ENCODE results near the gene FOXJ2.
"Not testable (repeated sequence)": the region's sequence is repeated elsewhere in the genome, so short reads cannot be mapped to it uniquely, and the experiment has no call there.

The FOXJ2 gene

DNA sequence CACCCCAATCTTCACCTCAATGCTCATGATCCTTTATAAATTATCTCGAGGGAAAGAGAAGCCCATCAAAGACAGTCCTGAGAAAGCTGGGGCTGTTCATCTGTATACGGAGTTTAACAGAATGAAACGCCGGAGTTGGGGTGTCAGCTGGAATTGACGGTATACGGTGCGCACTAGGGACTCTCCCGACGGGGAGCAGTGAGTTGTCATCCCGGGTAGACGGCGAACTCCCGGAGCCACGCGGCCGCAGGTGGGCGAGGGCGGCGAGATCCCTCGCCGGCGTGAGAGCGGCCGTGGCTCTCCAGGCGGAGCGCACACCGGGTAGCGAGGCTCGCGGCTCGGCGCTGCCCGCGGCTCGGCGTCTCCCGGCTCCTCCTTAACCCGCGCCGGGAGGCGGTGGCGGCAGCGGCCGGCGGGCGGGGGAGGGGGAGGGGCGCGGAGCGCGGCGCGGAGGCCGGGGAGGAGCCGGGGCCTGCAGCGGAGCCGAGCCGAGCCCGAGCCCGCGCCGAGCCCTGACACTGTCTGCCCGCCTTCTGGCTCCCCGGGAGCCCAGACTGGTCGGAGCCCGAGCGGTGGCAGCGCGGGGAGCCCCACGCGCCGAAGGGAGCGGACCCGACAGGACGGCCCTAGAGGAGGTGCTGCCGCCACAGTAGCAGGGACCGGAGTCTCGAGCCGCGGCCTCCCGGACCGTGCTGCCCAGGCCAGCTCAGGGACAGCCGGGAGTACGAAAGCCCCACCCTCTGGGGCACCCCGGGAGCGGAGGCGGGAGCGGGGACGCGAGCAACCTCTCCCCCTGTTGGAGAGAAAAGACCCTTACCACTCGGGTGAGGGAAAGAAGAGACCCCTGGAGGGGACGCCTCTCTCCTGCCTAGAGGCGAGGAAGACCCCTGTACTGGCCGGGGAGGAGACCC is at the start of gene FOXJ2:
Gene FOXJ2 (plus strand): TSS at position 475 of the 911 bp plus-strand sequence. CDS start 7,117 bp downstream, outside the sequence.
- Histone ChIP-seq H3K36me3 (ENCODE audit: control insufficient read depth, insufficient read depth, low read length) (no peaks in the 10 kb centered on the region), H3K9me3 (ENCODE audit: control insufficient read depth, insufficient read depth, low read length) (no peaks in the 10 kb centered on the region), H3K4me3 (ENCODE audit: low read length) (peak within 1 kb of the TSS; percentile 65), H3K4me1 (ENCODE audit: control insufficient read depth, insufficient read depth, low read length) (peaks cover 4% of the 10 kb centered on the region; the same call in 1 of the 2 replicates), H3K27me3 (ENCODE audit: control insufficient read depth, insufficient read depth, low read length) (no peaks in the 10 kb centered on the region), H3K27ac (ENCODE audit: low read length) (no peak within 1 kb of the TSS)
- WGBS (ENCODE audit: insufficient coverage, insufficient read length) = no CpG with 5 or more reads among the region's 93 CpGs
- DNase-seq (ENCODE audit: low read depth, low spot score) = peak; percentile 16

DNA sequence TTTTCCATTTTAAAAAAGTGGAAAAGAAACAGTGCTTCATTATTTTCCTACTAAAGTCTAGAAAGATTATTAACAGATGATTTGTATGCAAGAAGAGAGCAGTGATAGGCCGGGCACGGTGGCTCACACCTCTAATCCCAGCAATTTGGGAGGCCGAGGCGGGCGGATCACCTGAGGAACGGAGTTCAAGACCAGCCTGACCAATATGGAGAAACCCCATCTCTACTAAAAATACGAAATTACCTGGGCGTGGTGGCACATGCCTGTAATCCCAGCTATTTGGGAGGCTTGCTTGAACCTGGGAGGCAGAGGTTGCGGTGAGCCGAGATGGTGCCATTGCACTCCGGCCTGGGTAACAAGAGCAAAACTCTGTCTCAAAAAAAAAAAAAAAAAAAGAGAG is 49.5 kb upstream of the FOXJ2 start:
- DNase-seq (ENCODE audit: low read depth, low spot score); H3K27ac ChIP-seq (ENCODE audit: low read length); H3K4me1 ChIP-seq (ENCODE audit: control insufficient read depth, insufficient read depth, low read length); H3K36me3 ChIP-seq (ENCODE audit: control insufficient read depth, insufficient read depth, low read length); H3K9me3 ChIP-seq (ENCODE audit: control insufficient read depth, insufficient read depth, low read length); H3K27me3 ChIP-seq (ENCODE audit: control insufficient read depth, insufficient read depth, low read length); H3K4me3 ChIP-seq (ENCODE audit: low read length): not testable (repeated sequence)
- WGBS (ENCODE audit: insufficient coverage, insufficient read length) = no CpG with 5 or more reads among the region's 11 CpGs

DNA sequence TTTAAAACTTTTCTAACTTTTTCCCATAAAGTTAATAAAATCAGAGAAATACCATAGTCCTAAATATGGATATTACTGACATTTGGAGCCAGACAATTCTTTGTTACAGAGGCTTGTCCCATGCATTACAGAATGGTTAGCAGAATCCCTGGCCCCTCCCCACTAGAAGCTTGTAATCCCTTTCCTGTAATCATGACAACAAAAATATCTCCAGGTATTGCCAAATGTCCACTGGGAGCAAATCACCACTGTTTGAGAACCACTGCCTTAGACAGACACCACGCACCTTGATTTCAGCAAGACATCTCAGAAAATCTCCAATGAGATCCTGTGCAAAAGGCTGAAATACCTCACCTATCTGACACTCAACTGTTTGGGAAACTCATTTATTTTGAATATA is 49.1 kb upstream of the FOXJ2 start:
- not testable (repeated sequence) for H3K27me3 ChIP-seq (ENCODE audit: control insufficient read depth, insufficient read depth, low read length); H3K4me3 ChIP-seq (ENCODE audit: low read length); H3K4me1 ChIP-seq (ENCODE audit: control insufficient read depth, insufficient read depth, low read length); H3K27ac ChIP-seq (ENCODE audit: low read length); H3K9me3 ChIP-seq (ENCODE audit: control insufficient read depth, insufficient read depth, low read length); H3K36me3 ChIP-seq (ENCODE audit: control insufficient read depth, insufficient read depth, low read length); DNase-seq (ENCODE audit: low read depth, low spot score)
- no CpG with 5 or more reads among the region's 1 CpG for WGBS (ENCODE audit: insufficient coverage, insufficient read length)

DNA sequence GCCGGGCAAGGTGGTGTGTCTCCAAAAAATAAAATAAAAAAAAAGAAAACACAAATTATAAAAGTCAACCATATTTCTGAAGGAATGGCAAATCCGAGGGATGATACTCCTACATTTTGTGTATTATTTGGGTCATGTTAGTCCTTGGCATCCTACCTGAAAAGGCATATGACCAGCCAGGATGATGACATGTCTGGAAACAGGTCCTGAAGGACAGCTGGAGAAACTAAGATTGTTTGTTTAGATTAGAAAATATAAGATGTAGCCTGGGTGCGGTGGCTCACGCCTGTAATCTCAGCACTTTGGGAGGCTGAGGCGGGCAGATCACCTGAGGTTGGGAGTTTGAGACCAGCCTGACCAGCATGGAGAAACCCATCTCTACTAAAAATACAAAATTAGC is 47.6 kb upstream of the FOXJ2 start:
- no peaks in the 10 kb centered on the region for H3K36me3 ChIP-seq (ENCODE audit: control insufficient read depth, insufficient read depth, low read length)
- no peak for DNase-seq (ENCODE audit: low read depth, low spot score)
- no peak overlapping the region for H3K27ac ChIP-seq (ENCODE audit: low read length)
- H3K27me3 ChIP-seq (ENCODE audit: control insufficient read depth, insufficient read depth, low read length) = no peaks in the 10 kb centered on the region
- H3K9me3 ChIP-seq (ENCODE audit: control insufficient read depth, insufficient read depth, low read length) = no peaks in the 10 kb centered on the region
- H3K4me3 ChIP-seq (ENCODE audit: low read length) = no peak overlapping the region
- H3K4me1 ChIP-seq (ENCODE audit: control insufficient read depth, insufficient read depth, low read length) = no peaks in the 10 kb centered on the region
- no CpG with 5 or more reads among the region's 5 CpGs for WGBS (ENCODE audit: insufficient coverage, insufficient read length)

DNA sequence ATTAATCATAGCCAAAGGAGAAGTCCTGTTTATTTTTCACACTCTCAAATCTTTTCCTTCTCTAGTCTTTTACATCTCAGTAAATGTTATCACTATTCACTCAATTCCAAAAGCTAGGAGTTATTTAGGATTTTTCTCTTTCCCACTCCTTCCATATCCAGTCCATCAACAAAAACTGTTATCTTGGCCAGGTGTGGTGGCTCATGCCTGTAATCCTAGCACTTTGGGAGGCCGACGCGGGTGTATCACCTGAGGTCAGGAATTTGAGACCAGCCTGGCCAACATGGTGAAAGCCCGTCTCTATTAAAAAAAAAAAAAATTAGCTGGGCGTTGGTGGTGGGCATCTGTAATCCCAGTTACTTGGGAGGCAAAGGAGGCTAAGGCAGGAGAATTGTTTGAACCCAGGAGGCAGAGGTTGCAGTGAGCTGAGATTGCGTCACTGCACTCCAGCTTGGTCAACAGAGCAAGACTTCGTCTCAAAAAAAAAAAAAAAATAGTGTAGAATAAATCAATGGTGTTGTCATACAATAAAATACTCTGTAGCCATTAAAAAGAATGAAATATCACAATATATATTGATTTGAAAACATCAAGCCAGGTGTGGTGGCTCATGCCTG is 46.6 kb upstream of the FOXJ2 start:
- H3K4me1 ChIP-seq (ENCODE audit: control insufficient read depth, insufficient read depth, low read length) = no peaks in the 10 kb centered on the region
- H3K9me3 ChIP-seq (ENCODE audit: control insufficient read depth, insufficient read depth, low read length) = no peaks in the 10 kb centered on the region
- no peaks in the 10 kb centered on the region for H3K27me3 ChIP-seq (ENCODE audit: control insufficient read depth, insufficient read depth, low read length)
- no CpG with 5 or more reads among the region's 7 CpGs for WGBS (ENCODE audit: insufficient coverage, insufficient read length)
- no peak for DNase-seq (ENCODE audit: low read depth, low spot score)
- no peaks in the 10 kb centered on the region for H3K36me3 ChIP-seq (ENCODE audit: control insufficient read depth, insufficient read depth, low read length)
- no peak overlapping the region for H3K4me3 ChIP-seq (ENCODE audit: low read length)
- no peak overlapping the region for H3K27ac ChIP-seq (ENCODE audit: low read length)

DNA sequence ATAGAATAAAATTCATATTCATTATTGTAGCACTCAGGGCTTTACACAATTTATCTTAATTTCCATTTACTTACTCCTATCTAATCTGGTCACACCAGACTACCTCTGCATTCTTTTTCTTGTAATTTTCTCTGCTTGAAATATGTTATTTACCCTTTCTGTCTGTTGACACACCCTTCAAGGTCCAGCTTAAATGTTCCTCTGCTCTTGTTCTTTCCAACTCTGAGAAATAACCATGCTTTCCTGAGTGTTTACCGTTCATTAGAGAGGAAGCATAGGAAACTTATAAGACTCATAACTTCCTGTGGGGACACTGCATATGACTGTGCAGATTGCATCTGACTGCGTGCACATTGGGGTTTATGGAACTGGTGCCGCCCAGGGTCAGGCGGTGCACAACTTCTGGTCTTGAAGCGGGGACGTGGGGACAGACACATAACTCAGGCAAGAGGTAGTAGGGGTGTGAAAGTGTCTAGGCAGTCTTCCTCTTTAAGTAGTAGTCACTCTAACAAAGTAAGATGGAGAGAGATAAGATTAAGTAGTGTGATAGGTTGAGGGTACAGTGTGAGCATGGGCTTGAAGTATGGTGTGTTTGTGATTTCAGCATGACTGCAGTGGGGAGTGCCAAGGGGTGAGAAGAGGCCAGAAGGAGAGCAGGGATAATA is 42.6 kb upstream of the FOXJ2 start:
- H3K4me3 ChIP-seq (ENCODE audit: low read length) = no peak overlapping the region
- no peak overlapping the region for H3K27ac ChIP-seq (ENCODE audit: low read length)
- no peaks in the 10 kb centered on the region for H3K4me1 ChIP-seq (ENCODE audit: control insufficient read depth, insufficient read depth, low read length)
- WGBS (ENCODE audit: insufficient coverage, insufficient read length) = no CpG with 5 or more reads among the region's 6 CpGs
- H3K36me3 ChIP-seq (ENCODE audit: control insufficient read depth, insufficient read depth, low read length) = no peaks in the 10 kb centered on the region
- no peaks in the 10 kb centered on the region for H3K9me3 ChIP-seq (ENCODE audit: control insufficient read depth, insufficient read depth, low read length)
- no peaks in the 10 kb centered on the region for H3K27me3 ChIP-seq (ENCODE audit: control insufficient read depth, insufficient read depth, low read length)
- no peak for DNase-seq (ENCODE audit: low read depth, low spot score)

DNA sequence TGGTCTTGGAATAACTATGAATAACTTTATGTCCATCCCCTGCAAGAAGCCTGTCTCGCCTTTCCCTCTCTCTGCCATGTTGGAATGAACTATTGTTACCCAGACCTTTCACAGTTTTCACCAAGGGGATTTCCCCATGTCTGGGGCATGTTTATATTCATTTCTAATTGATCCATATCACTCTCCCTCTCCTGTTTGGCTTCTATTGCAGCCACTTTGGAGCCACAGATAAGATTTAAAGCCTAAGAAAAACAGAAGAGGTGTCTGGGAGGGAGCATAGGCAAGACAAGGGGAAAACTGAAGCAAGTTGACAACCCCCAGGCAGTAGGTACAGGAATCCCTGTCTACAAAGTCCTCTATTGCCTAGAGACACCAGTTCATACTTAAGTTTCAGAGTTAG is 41.0 kb upstream of the FOXJ2 start:
- DNase-seq (ENCODE audit: low read depth, low spot score) = no peak
- no peaks in the 10 kb centered on the region for H3K4me1 ChIP-seq (ENCODE audit: control insufficient read depth, insufficient read depth, low read length)
- no peaks in the 10 kb centered on the region for H3K27me3 ChIP-seq (ENCODE audit: control insufficient read depth, insufficient read depth, low read length)
- no peaks in the 10 kb centered on the region for H3K36me3 ChIP-seq (ENCODE audit: control insufficient read depth, insufficient read depth, low read length)
- no peaks in the 10 kb centered on the region for H3K9me3 ChIP-seq (ENCODE audit: control insufficient read depth, insufficient read depth, low read length)
- no peak overlapping the region for H3K27ac ChIP-seq (ENCODE audit: low read length)
- WGBS (ENCODE audit: insufficient coverage, insufficient read length) = no CpG with 5 or more reads among the region's 1 CpG
- H3K4me3 ChIP-seq (ENCODE audit: low read length) = no peak overlapping the region

DNA sequence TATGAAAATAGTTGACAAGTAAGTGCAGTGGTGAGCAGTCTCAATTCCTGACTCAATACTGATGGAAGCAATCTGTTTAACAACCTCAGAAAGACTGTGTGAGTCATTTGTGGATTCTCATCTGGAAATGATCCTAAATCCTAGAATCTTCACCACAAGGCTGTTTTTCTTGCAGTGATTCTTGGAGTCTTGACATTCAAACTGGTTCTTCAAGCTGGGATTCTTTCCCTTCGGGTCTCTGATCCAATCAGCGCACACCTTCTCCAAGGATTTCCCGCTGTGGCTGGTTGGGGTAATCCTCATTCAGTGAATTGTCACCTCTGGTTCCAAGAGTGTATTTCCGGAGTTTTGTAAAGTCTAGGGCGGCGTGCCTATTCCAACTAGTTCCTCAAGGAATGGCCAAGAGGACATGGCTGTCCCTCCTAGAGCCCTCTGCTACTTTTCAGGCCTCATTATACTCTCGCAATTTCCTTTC is 37.7 kb upstream of the FOXJ2 start:
- H3K4me3 ChIP-seq (ENCODE audit: low read length) = no peak overlapping the region
- DNase-seq (ENCODE audit: low read depth, low spot score) = no peak
- WGBS (ENCODE audit: insufficient coverage, insufficient read length) = no CpG with 5 or more reads among the region's 7 CpGs

DNA sequence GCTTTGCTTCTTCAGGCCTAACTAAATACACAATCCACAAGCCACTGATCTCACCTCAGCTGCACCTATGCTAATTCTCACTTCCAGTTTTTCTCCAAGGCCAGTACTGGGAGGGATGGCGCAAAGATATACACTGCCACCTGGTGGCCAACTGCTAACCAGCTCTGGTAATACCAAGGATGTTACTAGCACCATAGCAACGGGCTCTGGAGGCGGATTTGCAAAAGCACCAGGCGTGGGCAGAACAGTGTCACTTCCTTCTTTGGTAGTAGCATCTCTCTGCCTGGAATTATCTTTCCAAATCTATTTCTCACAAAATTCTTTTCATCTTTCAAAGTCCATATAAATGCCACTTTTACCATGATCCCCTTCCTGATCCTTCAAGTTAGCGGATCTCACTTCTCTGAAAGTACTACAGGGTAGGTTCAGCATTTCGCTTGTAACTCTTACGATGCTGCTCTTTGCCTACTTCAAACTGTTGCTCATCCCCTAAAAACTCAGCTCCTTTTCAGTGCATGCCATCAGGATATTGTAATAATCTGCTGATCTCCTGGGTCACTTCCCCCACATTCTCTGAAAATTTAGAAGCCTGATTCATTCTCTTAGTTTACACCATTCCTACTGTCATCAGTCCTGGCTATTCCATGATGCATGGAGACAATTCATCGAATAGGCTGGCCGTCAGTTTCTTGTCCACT is 37.1 kb upstream of the FOXJ2 start:
- no peak overlapping the region for H3K27ac ChIP-seq (ENCODE audit: low read length)
- H3K36me3 ChIP-seq (ENCODE audit: control insufficient read depth, insufficient read depth, low read length) = no peaks in the 10 kb centered on the region
- DNase-seq (ENCODE audit: low read depth, low spot score) = no peak
- no peak overlapping the region for H3K4me3 ChIP-seq (ENCODE audit: low read length)
- no peaks in the 10 kb centered on the region for H3K27me3 ChIP-seq (ENCODE audit: control insufficient read depth, insufficient read depth, low read length)
- H3K4me1 ChIP-seq (ENCODE audit: control insufficient read depth, insufficient read depth, low read length) = no peaks in the 10 kb centered on the region
- peaks cover 1% of the 10 kb centered on the region; the same call in 1 of the 2 replicates for H3K9me3 ChIP-seq (ENCODE audit: control insufficient read depth, insufficient read depth, low read length)
- WGBS (ENCODE audit: insufficient coverage, insufficient read length) = no CpG with 5 or more reads among the region's 9 CpGs

More for the DNA sequence above, 37.7 kb upstream of the FOXJ2 start:
- no peaks in the 10 kb centered on the region for H3K36me3 ChIP-seq (ENCODE audit: control insufficient read depth, insufficient read depth, low read length)
- no peaks in the 10 kb centered on the region for H3K4me1 ChIP-seq (ENCODE audit: control insufficient read depth, insufficient read depth, low read length)
- H3K27me3 ChIP-seq (ENCODE audit: control insufficient read depth, insufficient read depth, low read length) = no peaks in the 10 kb centered on the region
- peaks cover 1% of the 10 kb centered on the region; the same call in 1 of the 2 replicates for H3K9me3 ChIP-seq (ENCODE audit: control insufficient read depth, insufficient read depth, low read length)
- no peak overlapping the region for H3K27ac ChIP-seq (ENCODE audit: low read length)

DNA sequence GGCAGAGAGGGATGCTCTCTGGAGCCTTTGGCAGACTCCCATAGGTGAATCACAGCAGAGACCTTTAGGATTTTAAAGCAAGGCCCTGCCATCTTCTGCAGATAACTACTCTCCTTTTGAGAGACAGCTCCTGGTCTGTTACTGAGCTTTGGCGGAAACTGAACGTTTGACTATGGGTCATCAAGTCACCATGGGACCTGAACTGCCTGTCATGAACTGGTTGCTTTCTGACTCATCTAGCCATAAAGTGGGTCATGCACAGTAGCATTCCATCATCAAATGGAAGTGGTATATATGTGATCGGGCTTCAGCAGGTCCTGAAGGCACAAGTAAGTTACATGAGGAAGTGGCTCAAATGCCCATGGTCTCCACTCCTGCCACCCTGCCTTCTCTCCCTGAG is 31.7 kb upstream of the FOXJ2 start:
- WGBS (ENCODE audit: insufficient coverage, insufficient read length) = no CpG with 5 or more reads among the region's 3 CpGs
- not testable (repeated sequence) for H3K36me3 ChIP-seq (ENCODE audit: control insufficient read depth, insufficient read depth, low read length)

More for the DNA sequence above, 31.7 kb upstream of the FOXJ2 start:
- H3K4me3 ChIP-seq (ENCODE audit: low read length); DNase-seq (ENCODE audit: low read depth, low spot score); H3K27ac ChIP-seq (ENCODE audit: low read length); H3K4me1 ChIP-seq (ENCODE audit: control insufficient read depth, insufficient read depth, low read length); H3K9me3 ChIP-seq (ENCODE audit: control insufficient read depth, insufficient read depth, low read length); H3K27me3 ChIP-seq (ENCODE audit: control insufficient read depth, insufficient read depth, low read length): not testable (repeated sequence)
